ENCODE measurements around the gene PLAGL1. TPM values are rescaled to one million over a fixed set of nuclear protein-coding genes. Genes with fewer than 3 reads are reported as not detected.

Gene PLAGL1
- total RNA-seq, 4 donors from 2014 or later, result 14.2 to 25.4 (median 15.8) TPM

- intact Hi-C loops (cut with DNase I), result no loop called here
- H3K9me3 ChIP-seq, result no peaks in the 10 kb centered on the region
- H3K36me3 ChIP-seq, result no peaks in the 10 kb centered on the region
- no peaks in the 10 kb centered on the region for H3K4me1 ChIP-seq
- H3K27me3 ChIP-seq, result no peaks in the 10 kb centered on the region
- 75 to 79% methylated on average over 3 of the region's 3 CpGs for WGBS, 2 donors
- no peak for DNase-seq
- H3K4me3 ChIP-seq, result no peak overlapping the region
- H3K27ac ChIP-seq, result no peak overlapping the region
- TF ChIP-seq CTCF (IDR thresholded peaks at IDR 0.05) (no peak), POLR2A (IDR thresholded peaks at IDR 0.05) (no peak)
Observed at GRCh38 chr6:143976806-143977349, 31.2 kb downstream of the PLAGL1 start.

- H3K4me3 ChIP-seq, result no peak overlapping the region
- WGBS, 2 donors, result 57 to 73% methylated on average over 7 of the region's 8 CpGs
- no peaks in the 10 kb centered on the region for H3K27me3 ChIP-seq
- intact Hi-C loops (cut with DNase I), result no loop called here
- DNase-seq, result no peak
- H3K36me3 ChIP-seq, result no peaks in the 10 kb centered on the region
- no peaks in the 10 kb centered on the region for H3K4me1 ChIP-seq
- TF ChIP-seq POLR2A (IDR thresholded peaks at IDR 0.05) (no peak), CTCF (IDR thresholded peaks at IDR 0.05) (no peak)
- H3K27ac ChIP-seq, result no peak overlapping the region
- no peaks in the 10 kb centered on the region for H3K9me3 ChIP-seq
Observed at GRCh38 chr6:143974089-143974488, 34.0 kb downstream of the PLAGL1 start.

GRCh38 chr6:143973097-143973966 lies 34.7 kb downstream of the PLAGL1 start:
- 74 to 83% methylated on average over 13 of the region's 13 CpGs for WGBS, 2 donors
- Histone ChIP-seq H3K4me1 (peaks cover 0 to 3% (median 0%) of the 10 kb centered on the region in 3 donors), H3K27me3 (no peaks in the 10 kb centered on the region), H3K9me3 (no peaks in the 10 kb centered on the region), H3K36me3 (no peaks in the 10 kb centered on the region), H3K4me3 (no peak overlapping the region), H3K27ac (no peak overlapping the region)
- TF ChIP-seq CTCF (IDR thresholded peaks at IDR 0.05) (no peak), POLR2A (IDR thresholded peaks at IDR 0.05) (no peak)
- no peak for DNase-seq
- intact Hi-C loops (cut with DNase I), result no loop called here

- H3K27ac ChIP-seq, result no peak overlapping the region
- H3K4me1 ChIP-seq, result peaks cover 0 to 13% (median 0%) of the 10 kb centered on the region in 3 donors
- no peak for DNase-seq
- no peak overlapping the region for H3K4me3 ChIP-seq
- H3K36me3 ChIP-seq, result no peaks in the 10 kb centered on the region
- whole genome bisulfite sequencing, 2 donors, result 56 to 61% methylated on average over 4 of the region's 4 CpGs
- H3K9me3 ChIP-seq, result no peaks in the 10 kb centered on the region
- TF ChIP-seq POLR2A (IDR thresholded peaks at IDR 0.05) (no peak), CTCF (IDR thresholded peaks at IDR 0.05) (no peak)
- intact Hi-C loops (cut with DNase I), result no loop called here
- H3K27me3 ChIP-seq, result no peaks in the 10 kb centered on the region
Observed at GRCh38 chr6:143971482-143972205, 36.4 kb downstream of the PLAGL1 start.
